ENCODE results near the gene POU2F2.
"Not testable (repeated sequence)": the region's sequence is repeated elsewhere in the genome, so short reads cannot be mapped to it uniquely, and the experiment has no call there.

POU2F2 gene

GRCh38 chr19:42059196-42059595 lies 73.0 kb downstream of the POU2F2 start:
- DNase-seq = no peak

DNA sequence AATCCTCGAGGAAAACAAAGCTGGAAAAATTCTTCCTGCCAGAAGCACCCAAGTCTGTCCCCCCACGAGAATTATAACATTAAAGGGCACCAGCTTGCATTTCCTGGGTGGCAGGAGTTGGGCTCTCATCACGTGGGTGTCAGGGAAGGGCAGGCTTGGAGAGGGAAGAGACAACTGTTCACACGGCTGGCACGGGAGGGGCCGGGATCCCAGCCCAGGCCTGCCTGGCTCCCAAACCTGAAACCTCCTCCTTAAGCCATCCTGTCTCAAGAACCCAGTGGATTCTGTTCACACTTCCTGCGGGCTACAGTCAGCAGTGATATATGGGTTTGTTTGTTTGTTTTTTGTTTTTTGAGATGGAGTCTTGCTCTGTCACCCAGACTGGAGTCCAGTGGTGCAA lies 74.4 kb downstream of the POU2F2 start:
- no peak for DNase-seq

- DNase-seq = no peak
These were observed 78.0 kb downstream of the POU2F2 start for GRCh38 chr19:42054205-42054604.

GRCh38 chr19:42053037-42053935 lies 79.0 kb downstream of the POU2F2 start:
- no peak for DNase-seq

- no peak for DNase-seq
These were observed 79.9 kb downstream of the POU2F2 start for GRCh38 chr19:42052241-42052863.

GRCh38 chr19:42051166-42052115 lies 80.8 kb downstream of the POU2F2 start:
- DNase-seq = no peak

- DNase-seq = no peak
These were observed 83.3 kb downstream of the POU2F2 start for GRCh38 chr19:42048992-42049391.

GRCh38 chr19:42045575-42045974 lies 86.7 kb downstream of the POU2F2 start:
- DNase-seq = no peak

GRCh38 chr19:42042455-42043170 lies 89.6 kb downstream of the POU2F2 start:
- DNase-seq = no peak

DNA sequence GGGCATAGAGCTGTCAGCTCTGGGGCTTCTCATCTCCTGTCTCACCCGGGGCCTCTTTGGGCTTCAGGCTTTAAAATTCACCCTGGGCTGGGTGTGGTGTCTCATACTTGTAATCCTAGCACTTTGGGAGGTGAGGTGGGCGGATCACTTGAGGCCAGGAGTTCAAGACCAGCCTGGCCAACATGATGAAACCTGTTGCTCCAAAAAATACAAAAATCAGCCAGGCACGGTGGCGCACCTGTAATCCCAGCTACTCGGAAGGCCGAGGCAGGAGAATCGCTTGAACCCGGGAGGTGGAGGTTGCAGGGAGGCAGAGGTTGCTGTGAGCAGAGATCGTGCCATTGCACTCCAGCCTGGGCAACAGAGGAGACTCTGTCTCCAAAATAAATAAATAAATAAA lies 91.8 kb downstream of the POU2F2 start:
- not testable (repeated sequence) for DNase-seq

DNA sequence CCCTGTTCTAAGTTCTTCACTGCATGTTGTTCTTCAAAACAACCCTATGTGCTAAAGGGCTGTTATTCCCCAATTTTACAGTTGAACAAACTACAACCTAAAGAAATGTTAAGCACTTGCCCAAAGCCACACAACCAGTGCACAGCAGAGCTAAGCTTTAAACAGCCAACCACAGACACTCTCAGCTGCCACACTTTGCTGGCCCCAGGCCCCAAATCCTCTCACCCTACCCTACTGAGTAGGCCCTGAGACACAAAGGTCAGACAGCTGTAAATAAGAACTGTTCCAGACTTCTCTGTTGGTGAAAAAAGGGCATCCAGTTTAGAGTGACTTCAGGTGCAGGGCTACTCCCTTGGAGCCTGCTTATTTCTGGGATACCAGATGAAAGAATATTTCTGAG lies 92.2 kb downstream of the POU2F2 start:
- no peak for DNase-seq

GRCh38 chr19:42038666-42039065 lies 93.6 kb downstream of the POU2F2 start:
- no peak for DNase-seq

GRCh38 chr19:42037649-42038048 lies 94.6 kb downstream of the POU2F2 start:
- DNase-seq = no peak

Data from fibroblast of skin of scalp (primary cell).